LHCN-M2 (cell line): Measurements from ENCODE around the gene RFPL3. TPM values are rescaled to one million over a fixed set of nuclear protein-coding genes. Genes with fewer than 3 reads are reported as not detected.
A peak's percentile ranks its signal among the peaks of the same experiment; 100 is the strongest.
"Not testable (repeated sequence)": the region's sequence is repeated elsewhere in the genome, so short reads cannot be mapped to it uniquely, and the experiment has no call there.

Experiments
- DNase-seq: peaks from one replicate; pipeline ENCODE4 v3.0.0-alpha.2; 2012; ENCODE audit warnings: low read depth
- total RNA-seq: library from RNA; depleted of rRNA; stranded (reverse); fragments of >200 nt; gene quantifications from 2 replicates; pipeline ENCODE4 v1.2.3, GENCODE V29; 2014

RFPL3 gene
- total RNA-seq, 1 experiment from 2014 or later, result not detected

DNA sequence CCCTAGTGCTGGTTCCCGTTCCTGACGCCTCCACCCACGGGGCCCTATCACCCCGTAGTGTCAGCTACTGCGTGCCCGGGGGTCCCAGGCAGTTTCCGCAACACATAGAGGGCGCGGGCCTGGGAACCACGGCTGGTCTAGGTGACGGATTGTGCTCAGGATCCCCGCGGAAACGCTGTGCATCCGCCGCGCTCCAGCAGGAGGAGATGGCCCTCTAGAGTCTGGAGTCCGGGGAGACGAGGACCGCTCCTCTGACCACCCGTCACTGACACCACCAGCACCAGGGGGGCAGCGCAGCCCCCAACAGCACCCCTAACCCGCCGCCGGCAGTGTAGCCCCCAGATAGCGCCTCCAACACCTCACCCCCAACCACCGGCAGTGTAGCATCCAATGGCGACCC is 4.4 kb upstream of the RFPL3 start:
- no peak for DNase-seq

DNA sequence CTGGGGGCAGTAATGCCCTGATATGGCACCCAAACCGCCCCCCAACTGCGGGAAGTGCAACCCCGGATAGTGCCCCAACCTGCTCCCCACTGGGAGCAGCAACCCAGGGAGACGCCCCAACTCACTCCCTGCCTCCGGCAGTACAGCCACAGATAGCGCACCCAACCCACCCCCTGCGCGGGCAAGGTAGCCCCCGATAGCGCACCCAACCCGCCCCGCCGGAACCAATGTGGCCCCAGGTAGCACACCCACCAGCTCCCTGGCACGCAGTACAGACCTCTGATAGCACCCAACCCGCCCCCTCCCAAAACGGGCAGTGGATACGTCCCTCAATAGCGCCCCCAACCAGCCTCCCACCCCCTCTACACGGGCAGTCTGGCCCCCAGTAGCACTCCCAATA is 3.8 kb upstream of the RFPL3 start:
- DNase-seq, result no peak

DNA sequence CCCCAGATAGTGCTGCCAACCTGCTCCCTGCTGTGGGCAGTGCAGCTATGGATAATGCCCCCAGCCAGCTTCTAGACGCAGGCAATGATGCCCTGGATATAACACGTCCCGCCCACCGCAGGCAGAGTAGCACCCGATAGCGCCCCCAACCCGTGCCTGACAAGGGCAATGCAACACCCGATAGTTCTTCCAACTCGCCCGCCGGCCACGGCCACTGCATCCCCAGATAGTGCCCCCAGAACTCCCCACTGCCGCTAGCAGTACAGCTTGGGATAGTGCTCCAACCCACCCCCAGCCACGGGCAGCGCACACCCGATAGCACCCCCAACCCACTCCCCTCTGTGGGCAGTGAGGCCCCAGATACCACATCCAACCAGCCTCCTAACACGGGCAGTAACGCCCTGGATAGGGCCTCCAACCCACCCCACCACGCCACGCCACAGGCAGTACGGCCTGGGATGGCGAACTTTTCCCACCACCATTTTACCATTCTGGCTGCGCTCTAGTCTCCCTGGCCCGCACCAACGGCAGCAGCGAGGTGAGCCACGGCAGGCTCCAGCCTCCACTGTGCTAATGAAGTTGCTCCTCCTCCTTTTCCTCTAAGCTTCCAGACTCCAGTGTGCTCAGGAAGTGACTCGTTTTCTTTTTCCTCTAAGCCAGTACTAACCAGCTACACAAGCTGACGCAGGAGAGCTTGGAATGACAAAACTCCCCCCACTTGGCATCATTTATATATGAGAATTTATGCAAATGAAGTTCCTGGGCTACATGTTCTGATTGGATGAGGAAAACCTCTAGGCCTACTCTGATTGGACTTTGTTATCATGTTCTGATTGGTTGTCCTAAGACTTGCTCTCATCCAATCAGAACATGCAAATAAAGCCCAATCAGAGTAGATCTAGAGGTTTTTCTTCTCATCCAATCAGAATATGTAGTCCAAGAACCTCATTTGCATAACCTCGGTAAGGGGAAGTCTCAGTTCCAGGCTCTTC is 3.0 kb upstream of the RFPL3 start:
- peak; percentile 15 for DNase-seq

DNA sequence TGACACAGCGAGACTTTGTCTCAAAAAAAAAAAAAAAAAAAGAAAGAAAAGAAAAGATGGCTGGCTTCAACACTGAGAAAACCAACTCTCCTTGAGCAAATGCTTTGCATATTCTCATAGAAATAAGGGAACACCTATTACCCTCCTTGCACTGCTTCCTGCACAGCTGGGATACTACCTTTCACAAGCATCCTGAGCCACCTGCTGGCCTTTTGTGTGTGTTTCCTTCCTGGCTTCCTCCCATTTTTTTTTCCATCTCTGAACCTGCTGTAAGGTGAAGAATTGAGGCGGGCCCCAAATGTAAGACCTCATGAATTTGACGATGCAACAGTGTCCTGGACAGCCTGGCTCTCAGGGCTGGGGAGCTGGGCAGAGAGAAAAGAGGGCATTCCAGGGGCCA is 1.9 kb upstream of the RFPL3 start:
- no peak for DNase-seq

DNA sequence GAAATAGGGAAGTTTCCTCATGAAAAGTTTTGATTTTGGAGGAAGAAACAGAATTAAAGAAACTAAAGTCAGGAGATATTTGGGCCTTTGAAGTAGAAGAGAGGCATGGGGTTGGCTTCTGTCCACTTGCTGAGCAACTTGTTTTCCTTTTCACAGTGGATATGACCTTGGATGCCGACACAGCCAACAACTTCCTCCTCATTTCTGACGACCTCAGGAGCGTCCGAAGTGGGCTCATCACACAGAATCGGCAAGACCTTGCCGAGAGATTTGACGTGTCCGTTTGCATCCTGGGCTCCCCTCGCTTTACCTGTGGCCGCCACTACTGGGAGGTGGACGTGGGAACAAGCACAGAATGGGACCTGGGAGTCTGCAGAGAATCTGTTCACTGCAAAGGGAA is 2.4 kb downstream of the RFPL3 start:
- DNase-seq, result not testable (repeated sequence)

DNA sequence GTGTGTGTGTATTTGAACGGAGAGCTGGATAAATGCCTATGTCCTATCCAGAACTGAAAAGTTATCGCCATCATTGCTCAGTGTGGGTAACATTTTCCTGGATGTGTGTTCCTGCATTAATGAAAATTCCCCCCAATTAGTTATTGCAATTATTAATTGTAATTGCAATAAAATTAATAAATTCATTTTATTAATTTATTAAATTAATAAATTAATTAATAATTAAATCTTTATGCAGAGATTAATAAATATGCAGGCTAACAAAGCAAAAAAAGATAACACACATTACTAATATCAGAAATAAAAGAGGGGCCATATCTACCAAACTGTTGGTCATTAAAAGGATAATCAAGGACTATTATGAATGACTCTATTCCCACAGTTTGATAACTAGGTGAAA is 3.6 kb downstream of the RFPL3 start:
- no peak for DNase-seq

DNA sequence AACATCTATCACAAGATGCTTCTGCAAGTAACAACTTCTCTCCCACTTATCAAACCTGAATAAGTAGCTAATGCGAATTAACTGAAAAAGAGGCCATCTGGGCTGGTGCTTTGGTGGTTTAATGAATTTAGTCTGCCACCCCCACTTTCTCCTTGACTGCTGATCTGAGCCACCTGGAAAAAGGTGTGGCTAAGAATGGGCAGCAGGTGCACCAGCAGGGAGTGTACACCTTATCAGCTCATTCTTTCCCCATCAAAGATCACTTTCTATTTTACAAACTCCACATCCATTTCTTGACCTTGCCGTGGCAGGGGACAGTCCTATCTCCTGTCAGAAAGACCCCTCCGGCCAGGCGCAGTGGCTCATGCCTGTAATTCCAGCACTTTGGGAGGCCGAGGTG is 6.5 kb downstream of the RFPL3 start:
- no peak for DNase-seq

DNA sequence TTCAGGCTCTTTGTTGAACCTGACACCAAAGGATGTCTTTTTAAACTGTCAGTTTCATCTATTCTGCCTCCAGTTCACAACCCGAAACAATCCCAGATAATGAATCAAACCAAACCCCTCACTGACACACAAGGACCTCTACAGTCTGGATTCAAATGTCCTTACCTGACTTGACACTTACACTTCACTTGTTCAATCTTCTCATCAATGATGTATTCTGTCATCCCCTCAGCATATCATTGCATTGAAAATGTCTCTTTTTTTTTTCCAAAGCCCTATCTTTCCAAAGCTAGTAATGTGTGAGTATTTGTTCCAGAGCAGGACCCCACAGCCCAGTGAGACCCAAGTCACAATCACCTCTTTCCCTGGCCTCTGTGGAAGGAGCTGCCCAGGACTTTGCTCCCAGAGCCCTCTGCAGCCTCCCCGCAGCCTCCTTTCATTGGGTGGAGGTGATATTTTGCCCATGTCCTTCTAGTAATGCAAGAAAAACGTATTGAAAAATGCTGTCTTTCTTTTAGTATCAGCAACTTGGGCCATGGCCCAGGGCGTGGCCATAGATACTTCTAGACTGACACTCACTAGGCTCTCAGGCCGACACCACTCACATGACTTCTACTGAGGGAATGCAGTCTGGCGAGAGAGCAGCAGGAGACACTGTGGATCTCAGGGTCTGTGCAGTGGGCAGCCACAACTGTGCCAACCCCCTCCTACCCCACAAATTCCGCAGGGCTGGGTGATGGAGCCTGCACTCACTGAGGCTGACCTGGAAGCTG is 18.2 kb downstream of the RFPL3 start:
- DNase-seq, result no peak

DNA sequence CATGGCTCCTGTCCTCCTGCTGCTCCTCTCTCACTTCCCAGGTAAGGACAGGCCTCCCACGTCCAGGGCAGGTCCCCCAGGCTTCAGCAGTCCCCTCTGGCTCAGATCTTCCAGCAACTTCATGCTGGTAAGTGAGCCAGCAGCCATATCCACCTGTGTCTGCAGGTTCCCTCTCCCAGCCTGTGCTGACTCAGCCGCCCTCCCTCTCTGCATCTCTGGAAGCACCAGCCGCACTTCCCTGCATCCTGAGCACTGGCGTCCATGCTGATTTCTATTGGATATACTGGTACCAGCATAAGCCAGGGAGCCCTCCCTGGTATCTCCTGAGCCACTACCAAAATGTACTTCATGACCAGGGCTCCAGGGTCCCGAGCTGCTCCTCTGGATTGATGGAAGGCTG is 19.0 kb downstream of the RFPL3 start:
- DNase-seq, result no peak

DNA sequence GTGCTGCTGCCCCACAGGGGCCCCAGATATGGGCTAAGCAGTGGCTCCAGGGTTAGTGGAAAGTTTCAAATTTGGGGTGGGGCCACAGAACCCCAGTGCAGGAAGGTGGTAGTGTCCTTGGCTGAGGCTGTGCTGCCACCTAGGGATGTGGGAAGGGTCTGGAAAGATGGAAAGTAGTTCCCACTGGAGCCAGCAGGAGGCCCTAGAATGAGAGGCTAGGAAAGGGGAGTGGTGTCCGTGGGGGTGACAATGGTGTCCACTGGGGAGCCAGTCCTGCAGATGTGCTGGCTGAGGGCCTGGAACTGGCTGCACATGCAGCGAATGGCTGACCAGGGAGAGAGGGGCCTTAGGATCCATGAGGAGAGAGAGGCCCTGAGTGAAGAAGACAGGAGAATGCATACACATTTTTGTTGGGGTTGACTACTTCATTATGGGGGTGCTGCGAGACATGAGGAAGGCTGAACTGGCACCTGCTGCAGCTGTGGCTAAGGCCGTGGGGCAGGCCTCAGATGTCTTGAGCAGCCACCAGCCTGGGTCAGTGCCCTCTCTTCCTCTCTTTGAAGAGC is 21.1 kb downstream of the RFPL3 start:
- DNase-seq, result peak; percentile 46

DNA sequence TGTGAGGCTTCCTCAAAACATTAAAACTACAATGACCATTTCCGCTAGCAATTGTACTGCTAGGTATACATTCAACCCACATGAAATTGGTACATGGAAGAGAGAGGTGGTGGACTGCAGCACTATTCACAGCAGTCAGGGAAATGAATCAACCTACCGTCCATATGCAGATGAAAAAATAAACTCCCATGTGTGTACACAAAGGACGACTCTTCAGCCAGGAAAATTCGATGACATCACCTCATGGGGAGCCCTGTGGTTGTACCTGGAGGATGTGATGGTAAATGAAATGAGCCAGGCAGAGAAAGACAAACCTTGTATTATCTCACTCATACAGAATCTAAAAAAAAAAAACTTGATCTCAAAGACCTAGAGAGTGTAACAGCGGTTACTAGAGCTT is 23.3 kb downstream of the RFPL3 start:
- DNase-seq, result no peak

DNA sequence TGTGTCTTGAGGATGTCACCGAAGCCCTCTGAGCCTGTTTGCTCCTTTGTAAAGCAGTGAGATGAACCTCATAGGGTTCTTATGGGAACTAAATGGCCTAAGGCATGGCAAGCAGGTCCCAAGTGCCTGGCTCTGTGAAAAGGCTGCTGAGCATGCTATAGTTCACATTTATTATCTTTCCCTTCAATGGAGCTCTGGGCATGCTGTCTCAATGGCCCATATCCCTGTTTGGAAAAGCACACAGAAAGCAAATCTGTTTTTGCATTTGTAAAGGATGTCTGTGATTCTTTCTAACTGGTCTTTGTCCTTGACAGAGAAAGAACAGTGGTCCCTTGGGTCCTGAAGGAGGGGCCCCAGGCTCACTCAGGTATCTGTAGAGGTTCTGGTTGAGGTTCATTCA is 28.0 kb downstream of the RFPL3 start:
- no peak for DNase-seq

DNA sequence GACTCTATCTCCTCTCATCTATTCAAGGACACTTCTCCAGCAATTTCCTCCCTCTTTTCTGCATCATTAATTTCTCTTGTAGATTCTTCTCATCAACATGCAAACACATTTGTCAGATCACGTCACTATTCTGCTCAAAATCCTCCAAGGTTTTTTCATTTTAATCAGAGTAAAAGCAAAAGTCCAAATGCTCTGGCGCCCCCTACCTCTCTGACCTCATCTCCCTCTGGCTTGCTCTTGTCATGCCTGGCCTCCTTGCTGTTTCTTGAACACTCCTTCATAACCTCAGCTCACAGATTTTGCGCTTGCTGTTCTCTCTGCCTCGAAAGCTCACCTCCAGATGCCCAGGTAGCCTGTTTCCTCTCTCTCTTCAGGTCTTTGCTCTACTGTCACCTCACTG is 32.0 kb downstream of the RFPL3 start:
- DNase-seq, result no peak

DNA sequence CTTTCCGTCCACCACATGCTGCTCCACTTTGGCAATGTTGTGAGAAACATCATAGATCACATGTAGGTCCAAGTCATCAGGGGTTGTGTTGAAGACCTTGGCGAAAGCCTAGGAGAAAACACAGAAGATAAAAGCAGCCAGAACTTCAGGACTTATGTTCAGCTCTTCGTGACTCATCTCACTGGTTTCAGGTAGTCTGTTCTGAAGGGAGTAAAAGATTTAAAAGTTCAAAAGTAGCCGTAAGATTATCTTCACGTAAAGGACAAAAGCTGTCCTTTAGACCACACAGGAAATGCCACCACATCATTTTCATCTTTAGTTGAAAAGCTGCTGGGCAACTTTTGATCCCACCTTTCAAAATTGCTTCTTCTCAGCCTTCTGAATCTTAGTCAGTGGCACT is 37.4 kb downstream of the RFPL3 start:
- DNase-seq, result no peak

DNA sequence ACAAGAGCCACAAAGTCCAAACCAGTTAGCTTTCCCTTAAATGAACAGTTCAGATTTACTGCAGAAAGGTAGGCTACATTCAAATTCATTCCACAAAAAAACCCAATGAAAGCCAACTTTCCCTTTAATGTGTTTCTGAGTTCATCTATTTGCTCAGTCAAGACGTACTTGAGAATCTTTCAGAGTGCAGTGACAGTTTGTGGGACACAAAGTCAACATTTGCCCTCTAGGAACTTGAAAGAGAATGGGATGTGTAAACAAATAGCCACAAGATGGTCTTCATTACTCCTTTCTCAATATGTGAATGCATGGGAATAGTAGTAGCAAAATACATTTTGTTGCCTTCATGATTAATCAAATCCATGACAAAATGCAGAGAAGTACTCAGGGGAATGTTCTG is 38.6 kb downstream of the RFPL3 start:
- DNase-seq, result no peak

DNA sequence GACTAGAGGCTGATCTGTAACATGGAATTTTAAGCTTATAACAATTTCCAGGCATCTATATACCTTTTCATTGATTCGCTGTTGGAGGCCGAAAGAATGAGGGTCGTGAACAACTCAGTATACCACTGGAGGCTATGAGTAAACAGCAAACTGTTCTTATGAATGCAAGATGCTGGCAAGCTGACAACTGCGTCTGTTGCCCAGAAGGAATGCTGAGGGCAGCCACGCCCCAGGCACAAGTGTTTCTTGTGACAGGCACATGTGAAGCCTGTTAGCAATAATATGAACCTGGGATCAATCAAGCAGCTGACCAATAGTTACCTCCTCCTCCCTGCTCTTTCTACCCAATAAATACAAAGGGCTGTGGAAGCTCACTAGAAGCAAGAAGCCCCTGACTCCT is 39.1 kb downstream of the RFPL3 start:
- DNase-seq, result peak; percentile 39

DNA sequence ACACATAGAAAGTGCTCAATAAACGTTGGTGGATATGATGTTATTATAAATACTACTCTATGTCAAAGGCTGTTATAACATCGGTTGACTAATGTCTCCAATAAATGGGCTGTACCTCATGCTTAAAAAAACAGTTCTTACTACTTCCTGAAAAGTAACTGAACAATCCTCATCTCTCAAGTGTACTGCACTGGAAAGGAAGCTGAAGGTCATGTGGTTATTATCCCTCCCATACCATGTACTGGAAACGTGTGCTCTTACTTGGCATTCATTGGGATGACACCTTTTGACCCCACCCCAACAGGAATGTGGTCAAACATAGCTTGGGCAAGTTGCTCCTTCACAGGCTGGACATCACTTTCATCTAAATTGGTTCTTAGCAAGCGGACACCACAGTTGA is 43.8 kb downstream of the RFPL3 start:
- DNase-seq, result no peak

DNA sequence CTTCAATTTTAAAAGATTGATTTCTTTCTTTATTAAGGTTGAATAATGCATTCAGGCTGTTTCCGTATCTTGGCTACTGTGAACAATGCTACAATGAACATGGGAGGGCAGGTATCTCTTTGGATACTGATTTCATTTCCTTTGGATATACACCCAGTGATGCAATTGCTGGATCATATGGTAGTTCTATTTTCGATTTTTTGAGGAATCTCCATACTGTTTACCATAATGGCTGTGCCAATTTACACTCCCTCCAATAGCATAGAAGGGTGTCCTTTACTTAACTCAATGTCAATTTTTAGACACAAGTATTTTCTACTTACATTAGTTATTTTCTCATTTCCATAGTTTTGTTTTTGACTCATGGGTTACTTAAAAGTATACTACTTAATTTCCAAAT is 46.4 kb downstream of the RFPL3 start:
- DNase-seq, result no peak

DNA sequence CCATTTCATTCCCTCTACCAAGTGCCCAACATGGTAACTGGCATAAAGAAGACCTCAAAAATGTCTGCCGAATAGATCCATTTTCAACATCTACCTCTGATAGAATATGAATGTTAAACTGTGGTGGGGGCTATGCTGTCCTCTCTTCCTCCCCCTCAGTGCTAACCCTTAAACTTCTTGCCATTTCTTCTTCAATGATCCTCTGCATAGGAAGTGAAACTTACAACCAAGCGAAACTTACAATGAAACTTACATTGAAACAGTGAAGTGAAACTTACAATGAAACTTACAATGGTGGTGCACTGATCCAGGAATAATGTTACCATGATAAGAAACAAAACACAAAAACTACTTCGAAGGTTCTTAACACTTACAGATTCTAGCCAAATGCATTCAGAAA is 49.6 kb downstream of the RFPL3 start:
- DNase-seq, result no peak

DNA sequence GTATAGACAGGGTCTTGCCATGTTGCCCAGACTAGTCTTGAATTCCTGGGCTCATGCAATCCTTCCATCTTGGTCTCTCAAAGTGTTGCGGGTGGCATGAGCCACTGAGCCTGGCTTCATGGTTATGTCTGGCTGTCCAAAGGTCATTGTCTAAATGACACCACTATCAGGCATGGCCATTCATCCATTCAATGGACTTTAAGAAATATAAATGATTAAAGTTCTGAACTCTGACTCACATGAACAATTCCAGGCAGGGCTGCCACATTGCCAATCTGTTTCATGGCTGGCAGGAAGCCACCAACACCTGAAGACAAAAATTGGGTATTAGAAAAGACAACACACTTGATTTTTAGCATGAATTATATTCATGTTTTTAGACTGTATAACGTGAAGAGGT is 50.3 kb downstream of the RFPL3 start:
- no peak for DNase-seq

DNA sequence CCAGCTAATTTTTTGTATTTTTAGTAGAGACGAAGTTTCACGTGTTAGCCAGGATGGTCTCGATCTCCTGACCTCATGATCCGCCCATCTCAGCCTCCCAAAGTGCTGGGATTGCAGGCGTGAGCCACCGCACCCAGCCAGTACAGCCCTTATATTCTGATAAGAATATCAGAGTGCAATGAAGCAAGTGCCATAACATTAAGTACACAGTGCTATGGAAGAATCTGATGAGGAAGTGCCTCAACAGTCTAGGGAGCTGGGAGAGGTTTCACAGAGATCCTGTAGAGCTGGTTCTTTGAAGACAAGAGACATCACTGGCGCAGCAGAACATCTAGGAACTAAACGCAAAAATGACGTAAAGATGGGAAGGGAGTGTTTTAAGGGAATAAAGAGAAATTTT is 52.3 kb downstream of the RFPL3 start:
- no peak for DNase-seq

DNA sequence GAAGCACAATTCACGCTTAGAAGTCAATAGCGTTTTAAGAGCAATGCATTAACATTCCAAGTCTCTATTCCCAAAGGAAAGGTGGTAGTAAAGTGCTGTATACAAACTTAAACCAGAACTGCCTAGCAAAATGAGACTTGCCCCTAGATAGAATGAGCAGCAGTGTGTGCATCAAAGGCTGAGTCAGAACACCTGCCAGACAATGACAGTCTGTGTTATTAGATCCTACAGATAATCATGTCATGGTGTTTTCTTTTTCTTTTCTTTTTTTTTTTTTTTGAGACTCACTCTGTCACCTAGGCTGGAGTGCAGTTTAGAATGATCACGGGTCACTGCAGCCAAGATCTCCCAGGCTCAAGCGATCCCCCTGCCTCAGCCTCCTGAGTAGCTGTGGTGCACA is 52.8 kb downstream of the RFPL3 start:
- DNase-seq, result peak; percentile 22
